Astrocyte (in vitro differentiated cells and primary cell): Measurements from ENCODE around the gene OFD1.

ENCODE experiments used
- CTCF ChIP-seq: IDR thresholded peaks from 2 replicates; pipeline ENCODE4 v1.5.1; 2011; ENCODE audit warnings: low read depth, mild to moderate bottlenecking, inconsistent platforms, low read length, moderate library complexity; ENCODE audit not compliant: insufficient read depth
- EZH2 ChIP-seq: IDR thresholded peaks from 2 replicates; pipeline ENCODE4 v1.6.1; 2012; ENCODE audit warnings: mild to moderate bottlenecking, low read length, inconsistent platforms; ENCODE audit not compliant: insufficient read depth

- TF ChIP-seq CTCF: no peak
- TF ChIP-seq EZH2: no peak
These were observed 23.4 kb upstream of the OFD1 start for GRCh38 chrX:13711141-13711540.
